ENCODE data around the gene KRCC1.
"Not testable (repeated sequence)": the region's sequence is repeated elsewhere in the genome, so short reads cannot be mapped to it uniquely, and the experiment has no call there.

KRCC1 gene

DNA sequence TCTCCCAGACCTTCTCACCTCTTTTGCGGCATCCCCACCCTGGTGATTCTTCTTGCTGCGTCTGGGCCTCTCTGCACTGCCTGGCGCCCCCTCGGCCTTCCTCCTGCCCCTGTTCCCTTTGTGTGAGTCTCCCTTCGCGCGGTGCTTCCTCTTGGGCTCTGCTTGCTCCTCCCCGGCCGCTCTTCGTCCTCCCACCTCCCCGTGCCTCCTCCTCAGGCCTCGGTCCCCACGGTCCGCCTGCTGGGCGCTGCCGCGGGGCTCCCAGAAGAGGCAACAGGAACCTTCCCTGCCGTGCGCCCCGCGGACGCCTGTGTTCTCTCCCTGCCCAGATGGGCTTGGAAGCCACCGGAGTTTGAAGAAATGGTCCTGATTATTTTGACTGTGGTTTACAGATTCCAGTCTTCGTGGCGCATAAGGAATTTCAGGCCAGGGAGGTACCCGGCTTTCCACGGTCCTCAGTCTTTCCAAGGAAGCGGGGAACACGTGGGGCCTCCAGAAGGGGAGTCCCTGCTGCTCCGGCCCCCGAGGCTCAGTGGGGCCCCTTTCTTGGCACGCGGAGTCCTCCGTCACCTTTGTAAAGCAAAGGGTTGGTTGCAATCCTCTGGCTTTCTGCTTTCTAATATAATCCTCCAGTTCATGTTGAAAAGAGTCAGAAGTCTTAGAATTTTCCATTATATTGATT lies 52.4 kb downstream of the KRCC1 start:
- H3K4me3 Mint-ChIP-seq = no peak overlapping the region
- no peaks in the 10 kb centered on the region for H3K27me3 Mint-ChIP-seq
- H3K9me3 Mint-ChIP-seq = no peaks in the 10 kb centered on the region
- no peak overlapping the region for H3K27ac Mint-ChIP-seq
- no peaks in the 10 kb centered on the region for H3K36me3 Mint-ChIP-seq
- H3K4me1 Mint-ChIP-seq = peaks cover 6% of the 10 kb centered on the region

DNA sequence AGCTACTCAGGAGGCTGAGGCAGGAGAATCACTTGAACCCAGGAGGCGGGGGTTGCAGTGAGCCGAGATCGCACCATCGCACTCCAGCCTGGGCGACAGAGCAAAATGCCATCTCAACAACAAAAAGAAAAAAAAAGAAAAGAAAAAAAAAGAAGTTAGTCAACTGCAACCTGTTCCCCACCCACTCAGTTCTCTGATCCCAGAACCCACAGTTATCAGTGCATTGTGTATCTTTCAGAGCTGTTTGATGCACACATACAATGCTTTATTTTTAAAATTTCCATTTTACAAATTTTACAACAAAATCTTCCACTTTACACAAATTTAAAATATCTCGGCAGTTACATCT lies 53.2 kb downstream of the KRCC1 start:
- no peak overlapping the region for H3K27ac Mint-ChIP-seq
- no peak overlapping the region for H3K4me3 Mint-ChIP-seq
- H3K4me1 Mint-ChIP-seq = peaks cover 6% of the 10 kb centered on the region

DNA sequence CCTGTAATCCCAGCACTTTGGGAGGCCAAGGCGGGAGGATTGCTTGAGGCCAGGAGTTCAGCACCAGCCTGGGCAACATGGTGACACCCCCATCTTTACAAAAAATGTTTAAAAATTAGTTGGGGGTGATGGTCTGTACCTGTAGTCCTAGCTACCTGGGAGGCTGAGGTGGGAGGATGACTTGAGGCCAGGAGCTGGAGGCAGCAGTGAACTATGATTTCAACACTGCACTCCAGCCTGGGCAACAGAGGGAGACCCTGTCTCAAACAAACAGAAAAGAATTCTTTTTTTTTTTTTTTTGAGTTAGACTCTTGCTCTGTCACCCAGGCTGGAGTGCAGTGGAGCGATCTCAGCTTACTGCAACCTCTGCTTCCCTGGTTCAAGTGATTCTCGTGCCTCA lies 55.1 kb downstream of the KRCC1 start:
- H3K27ac Mint-ChIP-seq, H3K4me1 Mint-ChIP-seq, H3K9me3 Mint-ChIP-seq, H3K27me3 Mint-ChIP-seq, H3K36me3 Mint-ChIP-seq, H3K4me3 Mint-ChIP-seq: not testable (repeated sequence)

More for the DNA sequence above, 53.2 kb downstream of the KRCC1 start:
- Mint-ChIP-seq H3K9me3 (no peaks in the 10 kb centered on the region), H3K27me3 (no peaks in the 10 kb centered on the region), H3K36me3 (no peaks in the 10 kb centered on the region)

DNA sequence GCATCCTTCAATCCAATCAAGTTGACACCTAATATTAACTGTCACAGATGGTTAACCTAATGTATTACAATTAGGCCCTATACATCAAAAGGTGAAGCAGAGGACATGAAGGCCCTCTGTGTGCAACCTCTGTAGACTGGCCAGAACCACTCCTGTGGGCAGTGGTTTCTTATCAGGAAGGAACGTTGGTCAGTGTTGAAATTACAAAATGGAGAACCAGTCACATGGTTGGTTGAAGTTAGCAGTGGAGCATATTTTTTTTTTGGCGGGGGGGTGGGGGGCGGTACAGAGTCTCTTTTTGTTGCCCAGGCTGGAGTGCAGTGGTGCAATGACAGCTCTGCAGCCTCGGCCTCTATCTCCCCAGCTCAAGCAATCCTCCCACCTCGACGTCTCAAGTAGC lies 59.0 kb downstream of the KRCC1 start:
- Mint-ChIP-seq H3K27me3 (no peaks in the 10 kb centered on the region), H3K36me3 (no peaks in the 10 kb centered on the region), H3K4me3 (no peak overlapping the region), H3K4me1 (peaks cover 1% of the 10 kb centered on the region), H3K27ac (no peak overlapping the region), H3K9me3 (no peaks in the 10 kb centered on the region)

DNA sequence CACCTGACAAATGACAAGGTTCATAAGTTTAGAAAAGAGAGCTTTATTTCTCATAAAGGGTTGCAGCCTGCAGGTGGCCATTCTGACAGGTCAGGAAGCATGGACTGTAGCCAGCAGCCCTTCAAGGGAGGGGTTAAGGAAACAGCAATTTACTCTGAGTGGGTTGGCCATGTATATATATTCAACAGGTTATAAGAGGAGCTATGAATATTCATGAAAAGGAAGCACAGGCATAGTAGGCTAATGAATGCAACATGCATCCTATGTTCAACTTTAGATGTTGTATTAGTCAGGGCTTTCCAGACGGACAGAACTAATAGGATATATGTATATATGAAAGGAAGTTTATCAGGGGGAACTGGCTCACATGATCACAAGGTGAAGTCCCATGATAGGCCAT lies 59.8 kb downstream of the KRCC1 start:
- no peaks in the 10 kb centered on the region for H3K36me3 Mint-ChIP-seq
- H3K27ac Mint-ChIP-seq = no peak overlapping the region
- no peak overlapping the region for H3K4me3 Mint-ChIP-seq
- H3K9me3 Mint-ChIP-seq = no peaks in the 10 kb centered on the region
- H3K4me1 Mint-ChIP-seq = no peaks in the 10 kb centered on the region
- no peaks in the 10 kb centered on the region for H3K27me3 Mint-ChIP-seq

DNA sequence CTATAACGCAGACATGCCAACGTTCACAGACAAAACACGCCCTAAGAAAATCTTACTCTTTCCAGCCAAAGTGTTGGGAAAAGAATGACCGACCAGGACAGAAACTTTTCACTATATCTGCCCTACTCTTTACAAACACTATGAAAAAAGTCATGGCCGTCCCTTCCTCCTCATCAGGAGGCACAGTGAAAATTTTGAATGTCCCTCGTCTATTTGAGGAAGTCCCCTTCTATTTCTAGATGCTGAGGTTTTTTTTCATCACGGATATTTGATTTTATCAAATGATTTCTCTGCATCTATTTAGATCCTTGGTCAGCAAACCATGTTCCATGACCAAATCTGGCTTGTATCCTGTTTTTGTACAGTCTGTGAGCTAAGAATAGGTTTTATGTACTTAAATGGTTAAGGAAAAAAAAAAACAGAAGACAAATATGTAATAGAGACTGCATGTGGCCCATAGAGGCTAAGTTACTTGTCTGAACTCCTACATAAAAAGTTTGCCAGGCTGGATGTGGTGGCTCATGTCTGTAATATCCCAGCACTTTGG lies 61.2 kb downstream of the KRCC1 start:
- H3K27me3 Mint-ChIP-seq, H3K9me3 Mint-ChIP-seq, H3K4me3 Mint-ChIP-seq: not testable (repeated sequence)

DNA sequence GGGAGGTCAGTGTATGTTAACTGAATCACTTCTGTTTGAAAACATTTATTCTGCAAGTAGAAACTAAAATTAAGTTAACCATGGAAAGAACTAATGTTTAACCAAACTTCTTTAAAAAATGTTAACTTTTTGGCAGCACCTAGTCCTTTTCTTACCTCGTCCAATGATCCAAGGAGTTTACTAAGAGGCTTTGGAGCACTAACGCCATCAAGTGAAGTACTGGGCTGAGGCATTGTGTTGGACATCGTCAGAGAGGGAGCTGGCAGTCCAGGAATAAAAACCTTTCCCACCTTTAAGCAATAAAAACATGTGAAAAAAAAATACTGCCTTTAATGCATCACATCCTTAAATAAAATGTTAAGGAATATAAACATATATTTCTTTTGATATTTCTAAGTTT lies 63.0 kb downstream of the KRCC1 start:
- H3K9me3 Mint-ChIP-seq, H3K36me3 Mint-ChIP-seq, H3K4me1 Mint-ChIP-seq, H3K27ac Mint-ChIP-seq, H3K27me3 Mint-ChIP-seq, H3K4me3 Mint-ChIP-seq: not testable (repeated sequence)

More for the DNA sequence above, 61.2 kb downstream of the KRCC1 start:
- H3K4me1 Mint-ChIP-seq, H3K36me3 Mint-ChIP-seq, H3K27ac Mint-ChIP-seq: not testable (repeated sequence)

DNA sequence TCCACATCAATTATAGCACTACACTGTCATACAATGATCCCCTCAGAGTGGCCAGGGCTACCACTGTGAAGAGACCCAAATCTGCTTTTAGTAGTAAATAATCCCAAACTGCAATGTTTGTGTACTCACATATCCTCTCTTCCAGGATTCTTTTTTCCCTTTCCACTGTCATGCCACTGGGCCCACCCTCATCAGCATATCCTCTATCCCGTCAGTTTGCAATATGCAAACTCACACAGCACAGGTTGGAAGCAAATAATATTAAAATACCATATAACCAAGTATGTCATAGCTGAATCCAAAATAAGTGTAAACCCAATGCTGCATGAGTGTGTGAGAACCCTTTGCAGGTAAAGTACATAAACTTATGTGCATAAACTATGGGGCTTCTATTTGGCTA lies 68.1 kb downstream of the KRCC1 start:
- not testable (repeated sequence) for H3K27me3 Mint-ChIP-seq, H3K36me3 Mint-ChIP-seq, H3K4me1 Mint-ChIP-seq, H3K4me3 Mint-ChIP-seq, H3K9me3 Mint-ChIP-seq, H3K27ac Mint-ChIP-seq

DNA sequence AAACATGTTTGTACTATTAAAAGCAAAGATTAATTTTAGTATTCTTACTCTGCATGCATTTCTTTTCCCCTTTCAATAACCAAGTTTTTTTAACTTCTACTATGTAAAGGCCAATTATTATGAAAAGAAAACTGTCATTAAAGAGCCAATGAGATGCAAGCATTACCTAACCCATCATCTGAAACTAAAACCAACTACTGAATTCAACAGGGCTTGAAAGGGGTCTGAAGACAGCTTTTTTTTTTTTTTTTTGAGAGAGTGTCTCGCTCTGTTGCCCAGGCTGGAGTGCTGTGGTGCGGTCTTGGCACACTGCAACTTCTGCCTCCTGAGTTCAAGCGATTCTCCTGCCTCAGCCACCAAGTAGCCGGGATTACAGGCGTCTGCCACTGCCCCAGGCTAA lies 69.7 kb downstream of the KRCC1 start:
- not testable (repeated sequence) for H3K27ac Mint-ChIP-seq, H3K4me3 Mint-ChIP-seq, H3K36me3 Mint-ChIP-seq, H3K9me3 Mint-ChIP-seq, H3K27me3 Mint-ChIP-seq, H3K4me1 Mint-ChIP-seq

DNA sequence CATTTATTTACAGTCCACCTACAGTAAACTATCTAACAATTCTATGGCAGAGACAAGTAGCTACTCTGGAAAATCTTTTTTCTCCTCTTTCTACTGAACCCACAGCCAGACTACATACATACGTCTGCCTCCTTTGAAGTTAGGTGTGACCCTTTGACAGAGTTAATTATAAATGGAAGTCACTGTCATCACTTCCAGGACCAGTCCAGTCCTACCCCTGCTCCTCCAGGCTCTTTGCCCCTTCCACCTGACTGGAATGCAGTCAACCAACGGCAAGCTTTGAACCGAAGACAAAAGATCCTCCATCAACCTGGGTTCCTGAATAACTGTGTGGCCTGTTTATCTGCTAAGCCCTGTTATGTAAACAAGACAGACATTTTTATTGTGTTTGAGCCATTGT lies 74.4 kb downstream of the KRCC1 start:
- H3K4me1 Mint-ChIP-seq, H3K36me3 Mint-ChIP-seq: not testable (repeated sequence)

More for the DNA sequence above, 74.4 kb downstream of the KRCC1 start:
- not testable (repeated sequence) for H3K9me3 Mint-ChIP-seq, H3K4me3 Mint-ChIP-seq, H3K27ac Mint-ChIP-seq, H3K27me3 Mint-ChIP-seq
